GM21723 (cell line): ENCODE results near the gene LSM14A.

Experiments
- ATAC-seq: cut with Tn5 transposase; IDR thresholded peaks from one replicate; pipeline ENCODE4 v1.9.1; 2021; ENCODE audit warnings: mild to moderate bottlenecking, moderate library complexity; ENCODE audit not compliant: unreplicated experiment

Gene LSM14A

GRCh38 chr19:34278783-34279182, 106.5 kb downstream of the LSM14A start:
- ATAC-seq, result no peak
